ENCODE data around the gene TECPR1. TPM values are rescaled to one million over a fixed set of nuclear protein-coding genes. Genes with fewer than 3 reads are reported as not detected.

The TECPR1 gene
- total RNA-seq, 2 experiments from 2014 or later, result 23.2 to 36.4 TPM

DNA sequence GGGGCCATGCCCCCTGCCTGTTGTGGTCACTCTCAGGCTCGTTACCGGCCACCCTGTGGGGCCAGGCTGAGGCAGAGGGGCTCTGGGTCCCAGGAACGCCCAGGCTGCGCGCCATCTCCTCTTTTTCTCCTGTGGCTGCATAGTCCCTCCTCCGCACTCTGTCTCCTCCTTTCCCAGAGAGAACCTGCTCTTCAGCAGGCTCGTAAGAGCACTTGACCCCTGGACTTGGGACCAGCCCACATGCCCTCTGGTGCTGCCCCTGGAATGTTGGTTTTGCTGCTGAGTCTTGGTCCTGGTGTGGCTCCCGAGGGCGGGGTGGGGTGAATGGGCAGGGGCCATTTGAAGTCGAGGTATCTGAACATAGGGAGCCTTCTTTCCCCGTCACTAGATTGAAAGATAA, 47.4 kb downstream of the TECPR1 start:
- H3K27ac ChIP-seq (ENCODE audit: low read depth, low read length, poor library complexity, severe bottlenecking), result no peak overlapping the region
- no peak overlapping the region for H3K4me3 ChIP-seq (ENCODE audit: low read depth, low read length, poor library complexity, severe bottlenecking)
- intact Hi-C loops (cut with micrococcal nuclease; ENCODE audit: unreplicated experiment), result loop anchor here (5.0 kb wide), 1 partner anchor 1087 kb away; the partner anchor contains the start of gene SDHAF3
- ChIA-PET POLR2A (interaction anchor here (1.0 to 1.3 kb wide), 2 partner anchors 12 to 19 kb away, joined by 3 read pairs; no protein-coding TSS in a partner anchor), CTCF (ENCODE audit: unreplicated experiment) (no interaction called here)
- no TSS peak for BruUV-seq (replicated peaks)
- H3K36me3 ChIP-seq (ENCODE audit: insufficient read depth, low read length), result peaks cover 24% of the 10 kb centered on the region
- no peaks in the 10 kb centered on the region for H3K9me3 ChIP-seq (ENCODE audit: low read length)
- peaks cover 20% of the 10 kb centered on the region; the same call in 1 of the 2 replicates for H3K79me2 ChIP-seq (ENCODE audit: insufficient read depth, low read depth, low read length)
- no peak for TF ChIP-seq EZH2phosphoT487 (IDR thresholded peaks at IDR 0.05; ENCODE audit: borderline replicate concordance, low read depth, low read length)
- TF ChIP-seq, protein P1, sequence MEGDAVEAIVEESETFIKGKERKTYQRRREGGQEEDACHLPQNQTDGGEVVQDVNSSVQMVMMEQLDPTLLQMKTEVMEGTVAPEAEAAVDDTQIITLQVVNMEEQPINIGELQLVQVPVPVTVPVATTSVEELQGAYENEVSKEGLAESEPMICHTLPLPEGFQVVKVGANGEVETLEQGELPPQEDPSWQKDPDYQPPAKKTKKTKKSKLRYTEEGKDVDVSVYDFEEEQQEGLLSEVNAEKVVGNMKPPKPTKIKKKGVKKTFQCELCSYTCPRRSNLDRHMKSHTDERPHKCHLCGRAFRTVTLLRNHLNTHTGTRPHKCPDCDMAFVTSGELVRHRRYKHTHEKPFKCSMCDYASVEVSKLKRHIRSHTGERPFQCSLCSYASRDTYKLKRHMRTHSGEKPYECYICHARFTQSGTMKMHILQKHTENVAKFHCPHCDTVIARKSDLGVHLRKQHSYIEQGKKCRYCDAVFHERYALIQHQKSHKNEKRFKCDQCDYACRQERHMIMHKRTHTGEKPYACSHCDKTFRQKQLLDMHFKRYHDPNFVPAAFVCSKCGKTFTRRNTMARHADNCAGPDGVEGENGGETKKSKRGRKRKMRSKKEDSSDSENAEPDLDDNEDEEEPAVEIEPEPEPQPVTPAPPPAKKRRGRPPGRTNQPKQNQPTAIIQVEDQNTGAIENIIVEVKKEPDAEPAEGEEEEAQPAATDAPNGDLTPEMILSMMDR (conservative IDR thresholded peaks at IDR 0.05; ENCODE audit: low read length), result no peak
- peaks cover 48% of the 10 kb centered on the region for H3K4me1 ChIP-seq (ENCODE audit: insufficient read depth, low read length, poor library complexity, severe bottlenecking)
- no peaks in the 10 kb centered on the region for H3K9me2 ChIP-seq (ENCODE audit: insufficient read depth, low read length)
- DNase-seq (ENCODE audit: low spot score), result no peak
- peaks cover 20% of the 10 kb centered on the region for H4K20me1 ChIP-seq (ENCODE audit: insufficient read depth, low read length)
- no peak overlapping the region for H3K4me2 ChIP-seq (ENCODE audit: low read length)
- no peak overlapping the region for H2AFZ ChIP-seq (ENCODE audit: low read length)

GRCh38 chr7:98203964-98204605, 47.9 kb downstream of the TECPR1 start:
- peaks cover 54% of the 10 kb centered on the region for H3K4me1 ChIP-seq (ENCODE audit: insufficient read depth, low read length, poor library complexity, severe bottlenecking)
- no peaks in the 10 kb centered on the region for H3K9me2 ChIP-seq (ENCODE audit: insufficient read depth, low read length)
- no peak overlapping the region for H2AFZ ChIP-seq (ENCODE audit: low read length)
- peaks cover 20% of the 10 kb centered on the region for H4K20me1 ChIP-seq (ENCODE audit: insufficient read depth, low read length)
- H3K36me3 ChIP-seq (ENCODE audit: insufficient read depth, low read length), result peaks cover 24% of the 10 kb centered on the region
- intact Hi-C loops (cut with micrococcal nuclease; ENCODE audit: unreplicated experiment), result loop anchor here (5.0 kb wide), 1 partner anchor 1087 kb away; the partner anchor contains the start of gene SDHAF3
- TF ChIP-seq EZH2phosphoT487 (IDR thresholded peaks at IDR 0.05; ENCODE audit: borderline replicate concordance, low read depth, low read length), result no peak
- TF ChIP-seq, protein P1 (conservative IDR thresholded peaks at IDR 0.05; ENCODE audit: low read length), result no peak
- ChIA-PET CTCF (ENCODE audit: unreplicated experiment) (no interaction called here), POLR2A (interaction anchor here (0.7 to 1.3 kb wide), 3 partner anchors 11 to 28 kb away, joined by 3 read pairs; no protein-coding TSS in a partner anchor)
- DNase-seq (ENCODE audit: low spot score), result no peak
- H3K4me3 ChIP-seq (ENCODE audit: low read depth, low read length, poor library complexity, severe bottlenecking), result peak overlapping the region; percentile 58
- H3K9me3 ChIP-seq (ENCODE audit: low read length), result no peaks in the 10 kb centered on the region
- BruUV-seq (replicated peaks), result no TSS peak
- peaks cover 26% of the 10 kb centered on the region; the same call in 1 of the 2 replicates for H3K79me2 ChIP-seq (ENCODE audit: insufficient read depth, low read depth, low read length)
- peak overlapping the region; percentile 92 for H3K4me2 ChIP-seq (ENCODE audit: low read length)
- H3K27ac ChIP-seq (ENCODE audit: low read depth, low read length, poor library complexity, severe bottlenecking), result no peak overlapping the region
